RCC 7860 (cell line): ENCODE measurements around the gene CNTNAP5.
"Not testable (repeated sequence)": the region's sequence is repeated elsewhere in the genome, so short reads cannot be mapped to it uniquely, and the experiment has no call there.

ENCODE experiments used
- DNase-seq: peaks from one replicate; pipeline ENCODE4 v3.0.0-alpha.2; 2015; ENCODE audit warnings: low spot score
- FAIRE-seq: peaks from 2 replicates; lab custom pipeline; 2012; peaks lifted over from hg19 to GRCh38; lab: Jason Lieb, UNC

Gene CNTNAP5

GRCh38 chr2:124317628-124318027 lies 292.5 kb downstream of the CNTNAP5 start:
- DNase-seq (no peak), FAIRE-seq (no peak)

DNA sequence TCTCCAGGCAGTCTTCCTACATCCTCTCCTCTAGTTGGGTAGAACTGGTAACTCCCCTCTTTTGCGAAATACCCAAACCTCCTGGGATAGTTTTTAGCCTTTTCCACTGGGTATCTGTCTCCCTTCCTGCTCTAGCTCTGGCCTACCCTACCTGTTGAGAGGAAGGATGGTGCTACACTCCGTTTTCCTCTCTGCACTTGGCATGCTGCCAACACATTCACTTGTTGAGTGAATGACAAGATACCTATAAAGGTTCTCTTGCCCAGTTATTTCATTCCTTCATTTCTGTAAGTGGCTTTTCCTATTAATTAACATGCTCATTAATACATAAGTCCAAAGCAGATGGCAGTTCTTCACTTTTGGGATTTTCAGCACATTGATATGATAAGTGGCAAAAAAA lies 293.8 kb downstream of the CNTNAP5 start:
- FAIRE-seq (no peak), DNase-seq (no peak)

- DNase-seq: no peak
- no peak for FAIRE-seq
These were observed 294.5 kb downstream of the CNTNAP5 start for GRCh38 chr2:124319577-124319976.

DNA sequence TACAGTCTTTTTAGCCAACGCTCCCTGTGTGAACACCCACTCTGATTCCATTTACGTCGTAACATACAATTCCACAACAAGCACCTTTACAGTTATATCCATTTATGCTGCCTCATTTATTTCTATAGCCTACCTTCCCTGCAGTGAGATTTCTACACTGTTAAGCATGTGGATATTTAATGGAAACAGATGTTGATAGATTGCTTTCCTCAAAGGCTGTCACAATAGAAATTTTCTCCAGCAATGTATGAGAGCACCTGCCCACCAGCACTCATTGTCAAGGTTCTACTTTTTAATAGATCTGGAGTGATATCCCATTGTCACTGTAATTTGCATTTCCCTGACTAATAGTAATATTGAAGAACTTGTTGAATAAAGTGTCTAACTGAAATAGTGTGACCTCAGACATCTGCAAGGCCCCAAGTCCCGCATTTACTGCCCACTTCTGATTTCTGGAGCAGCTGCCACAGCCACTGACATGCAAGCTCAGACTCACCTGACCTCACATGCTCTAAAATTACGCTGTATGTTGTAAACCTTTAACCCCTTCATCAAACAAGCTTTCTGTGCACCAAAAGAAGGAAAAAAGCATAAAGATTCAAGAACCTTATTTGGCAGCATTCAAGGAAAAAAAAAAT lies 295.1 kb downstream of the CNTNAP5 start:
- no peak for FAIRE-seq
- DNase-seq: no peak

DNA sequence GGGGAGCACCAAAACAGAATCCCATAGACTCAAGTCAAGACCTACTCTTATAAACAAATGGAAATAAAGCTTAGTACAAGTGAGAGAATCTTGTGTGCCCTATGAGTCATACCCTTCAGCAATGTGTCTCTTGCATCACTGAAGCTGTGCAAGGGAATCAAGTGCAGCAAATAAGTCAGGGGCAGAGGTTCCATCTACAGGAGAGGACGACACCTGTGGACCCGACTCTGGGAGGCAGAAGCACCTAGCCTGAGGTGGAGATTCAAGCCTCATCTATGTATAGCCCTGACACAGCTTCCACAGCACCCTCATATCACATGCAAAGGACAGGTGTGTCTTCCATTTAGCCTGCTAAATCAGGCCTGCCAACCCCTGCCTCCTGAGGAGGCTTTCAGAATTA lies 298.2 kb downstream of the CNTNAP5 start:
- no peak for DNase-seq
- no peak for FAIRE-seq

- no peak for DNase-seq
- no peak for FAIRE-seq
These were observed 300.8 kb downstream of the CNTNAP5 start for GRCh38 chr2:124325667-124326440.

DNA sequence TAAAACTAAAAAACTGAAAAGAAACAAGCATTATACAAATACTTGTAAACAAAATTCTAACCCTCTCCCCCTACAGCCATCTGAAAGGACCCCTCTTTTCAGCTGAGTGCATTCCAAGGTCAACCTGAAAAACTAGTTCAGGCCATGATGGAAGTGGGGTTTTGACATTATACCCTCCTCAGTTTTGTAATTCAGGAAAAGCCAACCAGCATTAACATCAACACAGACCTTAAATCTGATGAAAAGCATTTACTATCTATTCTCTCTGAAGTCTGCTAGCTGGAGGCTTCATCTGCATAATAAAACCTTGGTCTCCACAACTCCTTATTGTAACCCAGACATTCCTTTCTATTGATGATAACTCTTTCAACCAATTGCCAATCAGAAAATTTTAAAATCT lies 302.2 kb downstream of the CNTNAP5 start:
- DNase-seq: no peak
- no peak for FAIRE-seq

DNA sequence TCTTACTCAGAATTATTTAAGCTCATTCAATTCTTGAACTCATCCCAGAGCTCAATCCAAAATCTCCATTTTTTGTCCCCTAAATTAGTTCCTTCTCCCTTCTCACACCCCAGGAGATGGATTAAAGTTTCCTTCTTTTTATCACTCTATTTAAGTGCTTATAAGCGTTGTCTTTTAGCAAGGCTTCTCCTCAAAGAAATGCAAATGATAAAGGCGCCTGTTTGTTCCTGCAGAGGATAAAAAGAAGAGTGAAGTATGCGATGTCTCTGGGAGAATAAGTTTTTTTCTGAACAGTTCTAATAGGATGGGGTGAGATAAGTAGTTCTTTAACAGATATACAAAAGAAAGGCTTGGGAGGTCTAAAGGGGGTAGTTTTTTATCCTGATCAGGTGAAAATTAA lies 303.3 kb downstream of the CNTNAP5 start:
- DNase-seq (no peak), FAIRE-seq (no peak)

- DNase-seq (peak; percentile 20), FAIRE-seq (peak; percentile 22)
These were observed 308.7 kb downstream of the CNTNAP5 start for GRCh38 chr2:124333784-124334183.

DNA sequence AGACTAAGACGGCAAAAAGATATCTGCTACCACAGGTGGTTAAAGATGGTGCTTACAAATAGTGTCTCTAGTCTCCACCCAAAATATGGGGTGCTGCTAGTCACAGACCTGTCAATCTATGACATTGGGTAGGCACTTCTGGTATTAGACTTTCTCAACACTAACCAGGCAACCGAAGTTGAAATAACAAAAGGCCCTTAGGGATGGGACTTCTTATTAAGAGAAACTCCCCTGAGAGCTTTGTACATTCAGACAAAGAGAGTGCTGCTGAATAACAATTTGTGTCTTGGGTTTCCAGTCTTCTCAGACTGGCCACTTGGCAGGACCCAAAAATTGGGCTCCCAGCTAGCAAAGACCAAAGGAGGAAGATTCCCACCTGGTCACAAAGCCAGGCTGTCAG lies 310.0 kb downstream of the CNTNAP5 start:
- no peak for FAIRE-seq
- no peak for DNase-seq

DNA sequence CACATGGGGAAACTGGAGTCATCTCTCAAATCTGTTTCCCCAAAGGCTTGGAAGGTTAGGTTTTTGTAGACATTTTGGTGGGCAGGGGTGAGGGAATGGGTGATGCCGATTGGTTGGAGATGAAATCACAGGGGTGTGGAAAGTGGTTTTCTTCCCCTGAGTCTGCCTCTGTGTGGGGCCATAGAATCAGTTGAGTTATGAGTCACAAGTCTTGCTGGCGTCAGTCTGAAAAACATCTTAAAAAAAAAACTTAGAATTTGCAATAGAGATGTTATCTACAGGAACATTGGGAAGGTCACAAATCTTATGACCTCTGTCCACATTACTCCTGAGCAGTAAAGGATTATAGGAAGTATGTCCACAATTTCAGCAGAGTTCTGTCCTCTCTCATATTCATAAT lies 314.6 kb downstream of the CNTNAP5 start:
- DNase-seq (peak; percentile 67), FAIRE-seq (peak; percentile 67)

- no peak for FAIRE-seq
These were observed 318.9 kb downstream of the CNTNAP5 start for GRCh38 chr2:124343827-124344498.

DNA sequence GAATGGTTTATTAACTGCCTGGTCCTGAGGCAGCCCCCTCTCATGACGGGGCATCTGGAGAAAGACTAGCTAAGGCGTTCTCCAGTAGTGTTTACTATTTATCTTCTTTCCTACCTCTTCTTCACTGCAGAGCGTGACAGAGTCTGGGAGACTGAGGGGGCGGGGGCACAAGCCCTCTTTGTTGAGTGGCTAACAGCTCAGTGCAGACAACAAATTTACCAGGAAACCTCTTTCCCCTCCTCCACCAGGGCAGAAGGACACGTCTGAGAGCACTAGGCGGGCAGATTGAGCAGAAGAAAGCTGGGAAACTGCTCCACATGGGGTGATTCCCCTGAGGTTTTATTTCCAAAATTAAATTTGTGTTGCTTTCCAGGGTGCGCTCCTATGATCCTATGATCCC lies 322.1 kb downstream of the CNTNAP5 start:
- FAIRE-seq: no peak

More at GRCh38 chr2:124343827-124344498, 318.9 kb downstream of the CNTNAP5 start:
- no peak for DNase-seq

DNA sequence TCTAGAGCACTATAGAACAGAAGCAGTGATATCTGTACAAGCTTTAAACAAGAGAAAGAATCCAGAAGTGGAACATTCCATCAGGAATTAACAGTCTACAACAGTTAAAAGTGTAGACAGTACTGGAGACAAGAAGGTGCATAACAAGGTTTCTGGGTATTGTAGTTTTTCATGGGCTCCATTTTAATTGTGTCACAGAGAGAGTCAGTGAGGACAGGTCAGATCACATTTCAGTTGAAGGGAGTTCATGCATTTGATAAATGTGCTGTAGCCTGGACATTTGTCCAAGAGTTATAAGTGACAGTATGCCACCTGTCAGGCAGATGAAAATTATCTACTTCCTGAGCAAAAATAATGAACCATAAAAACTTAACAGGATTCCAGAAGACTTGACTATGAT lies 328.6 kb downstream of the CNTNAP5 start:
- FAIRE-seq (no peak), DNase-seq (no peak)

More for the DNA sequence above, 322.1 kb downstream of the CNTNAP5 start:
- DNase-seq: no peak

DNA sequence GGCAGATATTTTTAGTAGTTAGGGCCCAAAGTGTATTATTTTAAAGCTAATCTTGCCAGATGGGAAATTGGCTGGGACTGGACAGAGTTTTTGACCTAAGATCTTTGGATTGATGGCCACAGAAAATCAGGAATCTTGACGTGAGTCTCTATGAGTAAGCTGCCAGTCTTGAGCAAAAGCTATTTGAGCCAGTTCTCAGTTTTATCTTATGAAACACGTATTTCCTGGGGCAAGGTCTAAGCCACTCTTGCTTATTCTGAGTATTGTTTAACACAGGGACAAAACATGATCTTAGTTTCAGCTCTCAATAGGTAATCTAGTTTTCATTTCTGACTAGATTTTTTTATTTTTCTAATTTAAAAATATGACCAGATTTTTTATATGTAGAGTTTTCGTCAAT lies 329.4 kb downstream of the CNTNAP5 start:
- FAIRE-seq: no peak
- no peak for DNase-seq

DNA sequence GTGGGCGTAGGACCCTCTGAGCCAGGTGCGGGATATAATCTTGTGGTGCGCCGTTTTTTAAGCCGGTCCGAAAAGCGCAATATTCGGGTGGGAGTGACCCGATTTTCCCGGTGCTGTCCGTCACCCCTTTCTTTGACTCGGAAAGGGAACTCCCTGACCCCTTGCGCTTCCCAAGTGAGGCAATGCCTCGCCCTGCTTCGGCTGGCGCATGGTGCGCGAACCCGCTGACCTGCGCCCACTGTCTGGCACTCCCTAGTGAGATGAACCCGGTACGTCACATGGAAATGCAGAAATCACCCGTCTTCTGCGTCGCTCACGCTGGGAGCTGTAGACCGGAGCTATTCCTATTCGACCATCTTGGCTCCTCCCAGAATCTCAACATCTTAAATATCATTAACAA lies 336.9 kb downstream of the CNTNAP5 start:
- FAIRE-seq, DNase-seq: not testable (repeated sequence)

GRCh38 chr2:124369181-124369580 lies 344.1 kb downstream of the CNTNAP5 start:
- FAIRE-seq (no peak), DNase-seq (no peak)

DNA sequence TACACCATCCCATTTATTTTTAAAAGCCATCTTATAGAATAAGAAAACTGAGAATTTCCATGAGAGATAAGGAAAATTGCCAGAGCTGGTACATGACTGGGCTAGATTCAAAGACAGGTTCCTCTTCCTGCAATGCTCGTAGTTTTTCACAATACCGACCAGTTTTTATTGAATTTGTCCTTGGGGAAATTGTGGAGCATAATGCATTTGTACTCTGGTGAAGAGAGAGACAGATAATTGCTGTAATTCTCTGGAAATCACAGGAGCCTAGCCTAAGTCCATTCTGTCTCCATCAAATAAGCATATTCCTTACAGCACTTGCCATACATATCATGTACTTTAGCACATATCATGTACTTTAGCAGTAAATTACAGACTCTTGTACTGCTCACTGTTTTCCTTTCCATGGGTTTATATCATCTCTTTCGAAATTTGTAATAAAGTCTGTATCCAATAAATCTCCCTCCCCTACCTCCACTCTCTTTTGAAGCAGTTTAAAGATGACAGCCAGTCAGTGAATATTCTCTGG lies 355.2 kb downstream of the CNTNAP5 start:
- no peak for DNase-seq
- no peak for FAIRE-seq

- DNase-seq (no peak), FAIRE-seq (no peak)
These were observed 357.1 kb downstream of the CNTNAP5 start for GRCh38 chr2:124382067-124382618.

DNA sequence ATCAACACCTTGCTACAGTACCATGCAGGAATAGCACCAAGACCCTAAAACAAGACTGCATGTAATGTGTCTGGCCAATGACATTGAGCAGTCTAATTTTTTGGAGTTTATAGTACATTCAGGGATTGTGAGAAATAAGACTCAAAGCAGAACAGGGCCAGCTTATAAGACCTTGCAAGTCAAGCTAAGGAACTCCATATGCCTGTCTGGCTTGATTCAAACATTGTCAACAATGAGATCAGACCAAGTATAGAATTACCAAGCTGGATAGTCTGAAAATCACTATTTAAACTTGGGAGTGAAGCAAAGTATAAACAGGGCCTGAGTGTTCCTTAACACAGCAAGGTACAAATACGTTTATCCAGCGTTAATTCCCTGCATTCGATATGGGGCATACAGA lies 370.9 kb downstream of the CNTNAP5 start:
- no peak for DNase-seq
- no peak for FAIRE-seq

DNA sequence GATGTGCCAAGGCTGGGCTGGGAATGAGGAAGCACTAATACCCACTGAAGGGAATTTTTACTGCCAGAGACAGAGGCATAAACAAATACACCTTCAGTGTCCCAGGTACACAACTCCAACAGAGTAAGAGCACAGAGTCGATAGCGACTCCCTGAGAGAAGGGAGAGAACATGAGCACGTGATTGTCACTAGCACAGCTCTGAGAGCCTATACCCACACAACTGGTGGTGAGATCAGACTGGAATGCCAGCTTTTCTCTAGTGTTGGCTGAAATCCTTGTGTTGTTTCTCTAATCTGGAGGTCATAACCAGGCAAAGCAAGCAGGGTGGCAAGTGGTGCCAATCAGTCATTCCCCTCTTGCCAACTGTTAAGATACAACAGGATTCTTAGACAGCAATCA lies 377.2 kb downstream of the CNTNAP5 start:
- FAIRE-seq: no peak
- no peak for DNase-seq
